Measurements from ENCODE around the gene CDK14.
"Not testable (repeated sequence)": the region's sequence is repeated elsewhere in the genome, so short reads cannot be mapped to it uniquely, and the experiment has no call there.

CDK14 gene

DNA sequence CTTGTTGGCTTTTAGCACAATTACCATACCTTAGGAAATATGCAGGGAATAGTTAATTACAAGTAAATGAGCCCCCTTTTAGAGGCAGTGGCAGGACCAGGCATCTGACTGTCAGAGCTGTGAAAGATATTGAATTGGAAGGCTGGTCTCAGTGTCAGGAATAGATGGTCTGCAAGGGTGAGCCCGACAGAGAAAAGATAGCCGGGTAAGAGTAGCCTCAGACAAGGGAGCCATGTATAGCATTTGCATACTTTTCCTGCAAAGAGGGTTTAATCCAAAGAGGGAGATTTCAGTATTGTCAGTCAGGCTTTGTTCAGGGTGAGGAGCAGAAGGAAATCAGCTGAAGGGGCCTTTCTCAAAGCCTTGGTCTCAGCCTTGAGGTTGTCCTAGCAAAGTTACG, 539.2 kb downstream of the CDK14 start:
- DNase-seq = no peak

DNA sequence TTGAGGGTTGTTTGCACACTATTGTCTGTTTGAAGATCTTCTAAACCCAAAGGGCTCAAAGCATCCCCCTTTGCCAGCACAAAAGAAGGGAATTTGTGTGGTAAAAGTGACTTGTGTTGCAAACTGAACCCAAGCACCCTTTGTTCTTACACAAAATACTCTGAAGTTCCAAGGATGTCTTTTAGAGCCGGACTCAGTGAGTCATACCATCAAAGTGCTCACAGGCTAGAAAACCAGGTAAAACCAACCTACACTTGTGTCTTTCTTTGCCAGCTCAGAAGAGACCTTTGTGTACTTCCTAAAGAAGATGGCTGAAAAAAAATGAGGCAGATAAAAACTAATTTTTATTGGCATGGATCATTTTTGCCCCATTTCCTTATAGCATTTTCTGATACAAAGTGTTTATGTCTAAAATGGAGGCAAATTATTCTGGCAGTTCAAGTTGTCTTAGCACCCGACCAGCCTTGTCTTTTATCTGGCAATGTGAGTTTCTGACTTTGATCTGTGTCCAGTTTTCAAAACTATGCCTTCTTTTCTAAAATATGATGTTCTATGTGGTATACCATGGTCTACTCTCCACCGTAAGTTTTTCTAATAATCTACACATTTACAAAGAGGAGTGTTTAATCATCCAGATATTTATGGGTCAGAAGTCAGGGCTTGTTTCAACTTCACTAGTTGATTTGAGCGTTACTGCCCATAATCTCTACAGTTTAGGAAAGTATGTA, 539.7 kb downstream of the CDK14 start:
- no peak for DNase-seq

DNA sequence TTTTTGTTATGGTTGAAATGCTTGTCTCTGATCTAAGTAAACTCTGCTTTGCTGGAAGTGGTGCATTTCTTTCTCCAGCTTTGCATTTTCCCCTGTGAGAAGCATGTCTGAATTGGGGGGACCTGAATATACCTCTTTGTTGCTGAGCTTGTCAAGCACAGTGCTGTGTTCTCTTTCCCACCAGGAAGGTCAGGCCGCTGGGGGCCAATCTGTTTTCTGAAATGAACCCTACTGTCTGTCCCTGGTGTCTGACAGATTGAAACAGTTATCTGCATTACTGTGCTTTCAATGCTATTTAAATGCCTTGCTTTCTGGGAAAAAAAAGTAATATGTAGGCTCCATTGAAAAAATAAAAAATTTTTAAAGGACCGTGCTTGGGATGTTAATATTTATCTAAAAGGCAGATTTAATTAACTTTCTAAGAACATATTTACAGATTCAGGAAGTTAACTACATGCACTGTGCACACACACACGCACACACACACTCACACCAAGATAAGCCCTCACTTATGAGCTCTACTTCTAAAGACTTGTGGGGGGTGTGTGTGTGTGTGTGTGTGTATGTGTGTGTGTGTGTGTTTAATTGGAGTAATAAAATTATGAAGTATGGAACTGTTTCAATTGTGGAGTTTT, 541.1 kb downstream of the CDK14 start:
- no peak for DNase-seq

DNA sequence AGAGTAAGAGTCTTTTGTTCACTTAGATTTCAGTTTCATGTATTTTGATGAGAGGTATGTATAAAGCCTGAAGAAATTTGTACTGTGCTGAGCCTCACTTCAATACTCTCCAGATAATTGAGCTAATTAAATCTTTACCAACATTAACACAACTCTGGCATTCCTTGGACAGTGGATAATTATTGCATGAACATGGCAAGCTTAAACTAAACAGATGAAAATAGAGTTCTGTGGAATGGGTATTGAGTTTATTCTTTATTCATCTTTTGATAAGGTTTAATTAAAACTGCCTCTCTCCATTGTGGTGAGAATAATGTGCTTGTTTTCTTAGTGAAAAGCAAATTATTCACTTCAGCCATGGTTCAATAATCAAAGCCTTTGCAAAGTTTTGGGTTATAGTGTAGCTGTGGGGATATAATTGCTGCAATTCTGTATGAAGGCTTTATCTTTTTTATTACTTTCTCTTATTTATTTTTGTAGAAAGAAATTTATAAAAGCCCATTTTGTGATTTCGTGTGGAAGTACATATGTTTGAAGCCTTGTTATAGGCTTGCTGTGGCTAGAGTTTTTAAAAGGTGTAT, 541.8 kb downstream of the CDK14 start:
- no peak for DNase-seq

DNA sequence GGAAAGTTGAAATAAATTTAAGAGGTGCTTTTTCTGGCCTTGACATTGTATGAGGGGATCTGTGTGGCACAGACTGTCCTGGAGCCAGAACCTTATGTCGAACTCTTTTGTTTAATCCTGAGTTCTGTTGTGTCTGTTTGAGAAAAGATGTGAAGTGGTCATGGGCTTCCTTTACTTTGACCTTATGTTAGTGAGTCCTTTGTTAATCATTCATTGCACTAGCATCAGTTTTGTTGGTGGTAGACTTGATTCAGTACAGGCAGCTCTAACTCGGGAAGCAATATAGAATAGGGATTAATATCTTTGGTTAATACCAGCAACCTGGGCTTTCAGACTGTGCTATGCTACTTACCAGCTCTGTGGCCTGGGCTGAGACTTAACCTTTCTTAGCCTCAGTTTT, 544.2 kb downstream of the CDK14 start:
- DNase-seq = no peak

DNA sequence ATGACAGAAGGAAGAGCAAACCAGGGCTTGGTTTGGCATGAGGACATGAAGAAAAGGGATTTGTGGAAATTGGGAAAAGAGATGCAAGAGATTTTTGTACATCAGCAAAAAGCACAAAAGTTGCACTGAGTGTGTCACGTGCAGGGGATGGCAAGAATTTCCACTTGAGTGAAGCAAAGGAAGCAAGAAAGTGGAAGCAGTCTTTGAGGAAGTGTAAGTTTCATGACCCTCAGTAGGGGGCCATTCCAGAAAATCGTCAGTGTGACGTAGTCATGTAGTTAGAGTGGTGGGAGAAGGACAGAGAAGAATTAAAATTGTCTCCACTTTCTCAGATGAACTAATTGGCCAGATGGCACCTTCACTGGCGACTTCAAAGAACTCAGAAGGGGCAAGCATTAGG, 544.9 kb downstream of the CDK14 start:
- DNase-seq = no peak

DNA sequence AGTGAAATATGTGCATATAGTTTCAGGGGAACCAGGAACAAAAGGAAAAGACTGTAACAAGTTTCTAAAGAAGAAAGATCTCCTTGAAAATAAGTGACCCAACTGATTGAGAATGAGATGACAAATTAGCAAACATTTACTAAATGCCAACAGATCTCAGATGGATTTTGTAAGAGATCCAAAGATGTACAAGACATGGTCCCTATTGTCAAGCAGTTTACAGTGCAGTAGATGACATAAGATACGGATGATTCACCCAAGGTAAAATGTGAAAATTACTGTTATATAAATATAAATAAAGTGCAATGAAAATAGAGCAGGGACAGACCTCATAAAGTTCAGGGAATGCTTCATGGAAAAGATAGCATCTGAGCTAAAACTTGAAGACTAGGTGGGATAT, 546.6 kb downstream of the CDK14 start:
- no peak for DNase-seq

DNA sequence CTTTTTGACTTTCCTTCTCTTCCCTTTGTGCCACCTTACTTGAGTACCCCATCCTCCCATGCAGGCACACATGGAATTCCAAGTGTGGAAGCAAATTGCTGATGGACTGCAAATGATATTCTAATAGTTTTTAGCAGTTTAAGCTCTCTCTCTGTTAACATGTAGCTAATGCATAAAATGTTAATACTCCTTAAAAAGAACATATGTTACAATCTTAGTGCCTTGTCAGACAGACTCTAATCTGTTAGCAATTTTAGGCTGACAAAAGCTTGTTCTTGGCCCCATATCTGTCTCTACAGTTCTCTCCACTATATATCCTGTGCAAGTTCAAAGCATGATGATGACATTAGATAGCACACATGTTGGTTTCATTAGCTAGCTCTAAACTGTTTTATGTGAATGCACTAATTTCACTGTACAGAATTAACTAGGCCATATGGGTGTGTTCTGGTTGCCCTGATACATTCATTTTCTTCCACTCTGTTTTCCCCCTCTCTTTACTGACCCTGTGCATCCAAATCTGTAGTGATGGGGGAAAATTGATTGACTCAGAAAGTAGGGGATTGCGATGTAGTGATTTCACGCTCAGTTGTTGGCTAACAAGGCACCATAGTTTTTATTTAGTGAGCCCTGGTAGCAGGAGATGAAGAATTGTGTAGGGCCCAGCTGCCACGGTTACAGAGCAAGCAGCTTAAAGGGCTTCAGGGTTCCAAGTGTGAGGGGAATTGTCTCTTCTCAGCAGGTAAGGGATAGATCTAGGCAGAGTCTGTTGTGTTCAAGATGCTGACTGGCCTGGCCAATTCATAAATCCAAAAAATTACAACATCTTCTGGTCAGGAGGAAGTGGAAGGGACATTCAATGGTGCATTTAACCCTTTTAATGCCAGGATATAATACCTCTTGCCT, 553.5 kb downstream of the CDK14 start:
- no peak for DNase-seq

DNA sequence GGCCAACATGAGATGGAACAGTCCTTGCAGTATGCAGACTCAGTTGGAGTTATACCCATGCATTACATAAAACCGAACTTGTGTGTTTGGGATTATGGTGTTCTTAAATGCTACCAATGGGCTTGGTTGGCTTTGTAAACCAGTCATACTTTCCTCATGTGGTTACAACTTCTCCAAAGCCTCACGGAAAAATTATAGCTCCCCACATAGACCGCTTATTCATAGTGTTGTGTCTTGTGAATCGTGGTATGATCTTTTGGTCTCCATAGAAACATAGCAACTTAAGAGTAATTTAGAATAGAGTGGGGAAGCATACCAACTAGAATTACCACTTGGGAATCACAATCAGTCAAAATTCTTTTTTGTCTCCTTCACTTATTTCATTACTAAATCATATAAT, 555.8 kb downstream of the CDK14 start:
- no peak for DNase-seq

DNA sequence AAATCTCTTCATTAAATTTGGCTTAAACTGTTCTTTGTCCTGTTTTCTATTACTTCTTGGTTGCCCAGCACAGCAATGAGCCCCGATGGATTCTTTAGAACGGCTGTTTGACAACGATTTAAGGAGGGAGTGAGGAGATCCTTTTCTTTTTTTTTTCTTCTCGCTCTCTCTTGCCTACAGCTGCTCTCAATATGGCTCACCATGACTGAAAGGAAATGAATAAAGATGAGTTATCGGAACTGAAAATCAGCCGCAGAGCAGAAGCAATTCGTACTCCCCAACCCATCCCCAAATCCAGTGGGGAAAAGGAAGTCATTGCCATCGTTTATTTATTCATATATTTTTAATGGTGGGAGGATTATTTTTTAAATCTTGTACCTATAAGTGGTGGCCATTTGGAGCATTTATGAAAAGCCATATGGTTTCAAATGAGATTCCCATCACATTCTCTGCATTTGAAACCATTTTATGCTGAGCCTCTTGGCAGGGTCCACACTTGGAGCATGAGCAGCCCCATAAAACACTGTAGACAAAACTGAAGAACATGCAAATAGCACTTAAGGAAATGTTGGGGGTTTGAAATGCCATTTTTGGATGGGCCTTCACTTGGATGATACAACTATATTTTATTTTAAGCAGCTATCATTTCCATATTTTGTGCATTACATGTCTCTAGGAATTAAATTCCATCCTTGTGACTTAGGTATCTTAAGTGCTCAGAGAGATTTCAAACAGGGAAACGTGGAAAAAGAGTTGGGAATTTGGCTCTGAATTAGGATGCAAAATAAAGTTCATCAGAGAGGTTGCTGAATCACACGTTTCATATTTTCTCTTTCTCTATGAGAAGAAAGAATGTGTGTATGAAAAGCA, 560.4 kb downstream of the CDK14 start:
- no peak for DNase-seq

DNA sequence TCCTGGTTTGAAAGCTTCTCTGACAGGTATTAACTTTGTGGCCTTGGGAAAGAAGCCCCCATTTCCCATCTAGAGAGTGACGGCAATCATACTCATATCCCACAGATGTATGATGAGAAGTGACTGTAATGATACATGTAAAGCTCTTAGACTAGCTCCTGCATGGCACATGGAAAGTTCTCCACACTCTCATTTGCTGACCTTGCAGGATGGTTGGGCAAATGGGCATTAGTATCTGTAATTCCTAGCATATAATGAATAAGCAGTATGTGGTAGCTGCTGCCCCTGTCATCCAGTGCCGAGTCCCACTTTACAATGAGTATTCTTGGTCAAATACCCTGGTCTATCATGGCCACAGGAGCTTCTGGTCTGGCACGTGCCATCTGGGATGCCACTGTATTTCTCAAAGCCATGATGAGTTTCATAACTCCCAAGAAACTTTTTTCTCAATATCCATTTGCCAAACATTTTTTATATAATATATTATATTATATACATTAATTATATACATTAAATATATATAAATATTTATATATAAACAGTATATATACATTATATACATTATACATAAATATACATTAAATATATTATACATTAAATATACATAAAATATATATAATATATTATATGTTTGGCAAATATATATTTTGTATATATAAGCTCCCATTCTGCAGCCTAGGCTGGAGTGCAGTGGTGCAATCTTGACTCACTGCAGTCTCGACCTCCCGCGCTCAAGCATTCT, 561.6 kb downstream of the CDK14 start:
- no peak for DNase-seq

DNA sequence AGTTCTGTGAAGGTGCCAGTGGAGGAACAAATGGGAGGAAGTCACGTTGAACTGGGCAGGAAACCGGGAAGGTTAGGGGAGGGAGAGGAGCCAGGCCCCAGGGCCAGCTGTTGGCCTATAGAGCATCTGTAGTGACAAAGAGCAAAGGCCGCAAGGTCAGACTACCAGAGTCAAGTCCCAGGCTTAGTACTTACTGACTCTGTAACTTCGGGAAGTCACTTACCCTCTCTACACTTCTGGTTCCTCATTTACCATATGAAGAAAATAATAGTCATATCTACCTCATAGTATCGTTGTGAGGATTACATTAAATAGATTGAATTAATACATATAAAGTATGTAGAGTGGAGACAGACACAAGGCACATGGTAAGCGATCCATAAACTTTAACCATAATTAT, 566.3 kb downstream of the CDK14 start:
- DNase-seq = no peak

DNA sequence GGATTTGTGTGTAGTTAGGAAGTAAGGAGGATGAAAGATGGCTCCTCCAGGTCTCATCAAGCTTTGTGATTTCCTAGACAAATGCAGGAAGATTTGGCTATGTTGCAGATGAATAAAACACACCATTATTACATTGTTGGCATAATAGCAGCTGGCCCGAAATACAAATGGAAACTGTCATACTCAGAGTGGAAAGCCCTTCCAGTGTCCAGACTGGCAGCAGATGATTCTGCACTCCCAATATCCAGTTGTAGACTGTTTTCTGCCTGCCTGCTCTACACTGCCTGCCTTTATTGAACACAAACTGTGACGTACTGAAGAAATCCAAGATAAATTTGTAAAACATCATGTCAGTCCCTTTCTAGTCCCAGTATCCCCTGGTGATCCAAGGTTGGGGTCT, 568.4 kb downstream of the CDK14 start:
- DNase-seq = no peak

DNA sequence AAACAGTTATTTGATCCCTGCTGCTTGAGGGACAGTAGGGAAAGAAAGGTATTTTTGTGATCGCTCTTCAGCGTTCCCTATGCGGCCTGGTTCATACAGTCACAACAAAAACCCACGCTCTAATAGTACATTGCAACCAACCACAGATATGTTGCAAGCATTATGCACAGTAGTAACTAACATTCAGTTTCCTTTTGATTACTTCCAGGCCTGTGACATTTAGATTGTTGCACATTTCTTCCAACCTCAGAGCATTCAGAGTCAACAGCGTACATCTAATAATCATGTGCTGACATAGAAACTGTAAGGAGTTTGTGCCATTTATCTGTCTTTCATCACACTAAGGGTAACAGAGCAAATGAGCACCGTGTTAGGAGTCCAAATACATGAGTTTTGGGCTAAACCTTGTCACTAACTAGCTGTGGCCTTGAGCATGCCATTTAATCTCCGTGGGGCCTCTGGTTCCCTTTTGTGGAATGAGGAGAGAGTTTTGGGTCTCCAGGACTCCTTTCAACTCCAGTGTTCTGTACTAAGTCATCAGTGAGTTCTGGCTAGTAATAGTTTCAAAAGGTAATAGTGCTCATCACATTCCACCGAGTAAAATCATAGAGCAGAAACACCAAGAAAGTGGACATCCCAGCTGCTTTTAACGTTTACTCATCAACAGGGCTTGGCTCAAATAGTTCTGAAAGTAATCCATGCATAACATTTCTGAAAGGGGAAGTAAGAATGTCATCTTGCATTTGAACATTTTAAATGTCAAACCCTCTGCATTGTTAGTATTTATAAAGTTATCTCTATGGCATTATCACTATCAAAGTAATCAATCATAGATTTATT, 569.1 kb downstream of the CDK14 start:
- no peak for DNase-seq

DNA sequence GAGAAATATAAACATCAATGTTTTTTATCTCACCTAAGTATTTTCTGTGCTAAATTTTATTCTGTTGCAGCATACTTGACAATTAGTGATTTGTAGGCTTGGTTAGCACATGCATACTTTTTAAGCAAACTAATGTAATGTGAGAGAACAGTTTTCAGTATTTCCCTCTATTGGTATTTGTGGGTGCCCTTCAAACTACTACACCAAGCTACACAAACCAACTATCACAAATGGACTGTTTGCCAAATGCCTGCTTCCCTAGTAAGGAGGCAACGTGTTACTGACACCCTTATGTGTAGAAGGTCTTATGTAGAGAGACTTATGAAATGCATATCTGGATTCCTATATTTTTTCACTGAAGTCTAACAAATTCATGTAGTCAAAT, 569.7 kb downstream of the CDK14 start:
- no peak for DNase-seq

DNA sequence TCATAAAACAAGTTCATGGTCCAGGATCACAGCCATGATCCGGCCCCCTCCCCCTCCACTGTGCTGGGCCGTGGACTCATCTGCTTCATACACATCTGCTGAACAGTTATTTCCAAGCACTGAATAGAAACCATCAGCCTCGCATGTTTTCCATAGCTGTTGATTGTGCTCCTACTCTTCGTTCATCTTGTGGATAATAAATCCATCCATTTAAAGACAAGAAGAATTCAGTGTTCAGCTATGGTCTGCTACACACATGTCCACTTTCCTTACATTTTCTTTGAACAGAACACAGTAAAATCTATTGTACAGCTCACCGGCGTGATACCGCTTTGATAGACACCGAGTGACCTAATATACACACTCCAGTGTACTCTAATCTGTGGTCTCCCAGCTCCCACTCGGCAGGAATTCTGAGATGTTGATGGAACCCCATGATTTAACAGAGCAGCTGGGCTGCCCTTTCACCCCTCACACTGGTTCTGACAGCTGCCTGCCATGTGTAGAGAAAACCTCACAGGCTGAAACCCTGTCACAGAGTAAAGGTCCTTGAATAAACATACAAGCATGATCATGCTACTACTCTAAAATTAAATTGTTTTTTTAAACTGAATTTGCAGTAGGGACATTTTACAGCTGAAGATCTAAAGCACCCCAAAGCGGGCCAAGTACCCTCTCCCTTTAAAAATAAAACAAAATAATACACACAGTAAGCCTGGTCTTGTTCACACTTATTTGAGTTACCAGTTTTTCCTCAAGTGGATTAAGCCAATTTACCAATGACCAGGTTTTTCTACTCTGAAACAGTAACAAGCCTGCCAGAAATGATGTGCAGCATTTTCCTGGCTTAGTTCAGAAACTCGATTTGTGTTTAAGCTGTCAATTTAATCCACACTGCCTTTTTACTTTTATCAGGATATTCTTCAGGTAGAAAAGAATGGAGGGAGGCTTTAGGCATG, 573.0 kb downstream of the CDK14 start:
- DNase-seq = no peak

DNA sequence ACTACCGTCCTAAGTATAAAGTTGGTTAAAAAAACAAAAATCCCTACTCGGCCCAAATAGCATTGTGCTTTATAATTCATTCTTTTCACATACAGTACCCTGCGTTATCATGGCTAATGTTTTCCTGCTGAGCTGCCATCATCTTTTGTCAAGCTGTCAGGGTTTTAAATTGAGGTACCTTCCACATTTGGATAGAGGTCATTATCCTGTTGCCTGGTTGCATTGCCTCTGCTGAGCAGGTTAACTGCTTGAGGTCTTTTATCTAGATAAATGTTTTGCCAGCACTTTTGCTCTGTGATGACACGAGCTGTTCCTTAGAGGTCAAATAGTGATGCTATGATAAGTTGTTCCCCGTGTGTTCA, 573.7 kb downstream of the CDK14 start:
- no peak for DNase-seq

DNA sequence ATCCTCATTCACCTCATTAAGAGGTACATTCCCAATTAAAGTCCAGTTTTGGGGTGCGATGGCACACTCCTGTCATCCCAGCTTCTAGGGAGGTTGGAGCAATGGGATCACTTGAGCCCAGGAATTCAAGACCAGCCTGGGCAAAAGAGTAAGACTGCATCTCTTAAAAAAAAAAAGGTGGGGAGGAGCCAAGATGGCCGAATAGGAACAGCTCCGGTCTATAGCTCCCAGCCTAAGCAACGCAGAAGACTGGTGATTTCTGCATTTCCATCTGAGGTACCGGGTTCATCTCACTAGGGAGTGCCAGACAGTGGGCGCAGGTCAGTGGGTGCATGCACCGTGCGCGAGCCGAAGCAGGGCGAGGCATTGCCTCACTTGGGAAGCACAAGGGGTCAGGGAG, 577.1 kb downstream of the CDK14 start:
- not testable (repeated sequence) for DNase-seq

DNA sequence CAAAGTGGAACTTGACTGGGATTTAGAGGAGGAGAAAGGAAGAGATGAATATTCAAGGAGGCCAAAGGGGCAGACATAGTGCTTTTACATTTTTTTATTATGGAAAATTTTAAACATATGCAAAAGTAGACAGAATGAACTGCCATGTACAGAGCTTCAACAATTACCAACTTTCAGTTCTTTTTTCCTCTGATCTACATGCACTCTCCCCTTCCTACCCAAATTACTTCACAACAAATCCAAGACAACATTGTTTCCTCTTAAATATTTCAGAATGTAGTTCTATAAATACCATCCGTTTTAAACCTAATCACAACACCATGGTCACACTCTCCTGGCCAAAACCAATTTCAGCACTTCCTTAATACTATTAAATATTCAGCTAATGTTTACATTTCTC, 584.6 kb downstream of the CDK14 start:
- no peak for DNase-seq

DNA sequence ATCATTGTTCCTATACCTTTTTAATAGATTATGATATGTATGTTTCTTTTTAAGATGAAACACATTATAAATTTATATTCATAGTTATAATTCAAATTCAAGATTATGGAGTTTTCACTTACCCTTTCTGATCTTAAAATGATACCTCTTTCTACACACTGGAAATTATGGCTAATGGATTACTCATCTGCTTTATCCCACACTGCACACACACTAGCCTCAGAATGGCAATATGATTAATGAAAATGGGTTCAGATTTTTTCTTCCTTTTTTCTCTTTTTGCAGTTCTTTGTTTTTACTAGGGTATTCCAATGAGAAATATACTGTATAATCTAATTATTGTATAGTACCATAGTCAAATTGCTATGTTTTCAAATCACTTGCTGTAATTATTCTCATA, 585.8 kb downstream of the CDK14 start:
- DNase-seq = no peak

Measured in NCI-H446 (cell line).